ENCODE measurements around the gene MAU2. TPM values are rescaled to one million over a fixed set of nuclear protein-coding genes. Genes with fewer than 3 reads are reported as not detected.

The MAU2 gene
- polyA plus RNA-seq, 1 experiment, result 14.7 TPM

DNA sequence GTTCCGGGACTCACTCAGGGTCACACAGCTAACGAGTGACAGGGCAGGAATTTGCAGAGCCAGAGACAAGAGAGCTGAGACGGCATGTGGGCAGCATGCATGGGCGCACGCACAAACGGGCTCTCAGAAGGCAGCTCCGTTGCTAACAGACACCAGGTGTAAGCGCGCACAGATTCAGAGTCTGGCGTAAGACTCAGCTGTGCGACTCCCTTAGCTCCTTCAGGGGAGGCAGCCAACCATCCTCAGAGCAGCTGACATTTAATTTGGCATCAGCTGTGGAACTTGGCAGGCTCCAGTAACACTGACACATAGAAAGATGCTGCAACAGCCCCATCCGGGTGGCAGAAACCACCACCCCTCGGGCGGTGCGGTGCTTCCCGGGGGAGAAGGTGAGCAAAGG lies 40.1 kb upstream of the MAU2 start:
- Histone ChIP-seq H3K4me3 (ENCODE audit: low read depth, low read length) (no peak overlapping the region), H3K27me3 (ENCODE audit: control insufficient read depth, insufficient read depth, low read length) (no peaks in the 10 kb centered on the region), H3K9me3 (ENCODE audit: control insufficient read depth, insufficient read depth, low read length) (no peaks in the 10 kb centered on the region; the same call in 1 of the 2 replicates), H3K27ac (ENCODE audit: low read depth, low read length) (no peak overlapping the region)
- POLR2A ChIA-PET, result no interaction called here
- CTCF ChIA-PET, result no interaction called here
- TF ChIP-seq, protein P1, sequence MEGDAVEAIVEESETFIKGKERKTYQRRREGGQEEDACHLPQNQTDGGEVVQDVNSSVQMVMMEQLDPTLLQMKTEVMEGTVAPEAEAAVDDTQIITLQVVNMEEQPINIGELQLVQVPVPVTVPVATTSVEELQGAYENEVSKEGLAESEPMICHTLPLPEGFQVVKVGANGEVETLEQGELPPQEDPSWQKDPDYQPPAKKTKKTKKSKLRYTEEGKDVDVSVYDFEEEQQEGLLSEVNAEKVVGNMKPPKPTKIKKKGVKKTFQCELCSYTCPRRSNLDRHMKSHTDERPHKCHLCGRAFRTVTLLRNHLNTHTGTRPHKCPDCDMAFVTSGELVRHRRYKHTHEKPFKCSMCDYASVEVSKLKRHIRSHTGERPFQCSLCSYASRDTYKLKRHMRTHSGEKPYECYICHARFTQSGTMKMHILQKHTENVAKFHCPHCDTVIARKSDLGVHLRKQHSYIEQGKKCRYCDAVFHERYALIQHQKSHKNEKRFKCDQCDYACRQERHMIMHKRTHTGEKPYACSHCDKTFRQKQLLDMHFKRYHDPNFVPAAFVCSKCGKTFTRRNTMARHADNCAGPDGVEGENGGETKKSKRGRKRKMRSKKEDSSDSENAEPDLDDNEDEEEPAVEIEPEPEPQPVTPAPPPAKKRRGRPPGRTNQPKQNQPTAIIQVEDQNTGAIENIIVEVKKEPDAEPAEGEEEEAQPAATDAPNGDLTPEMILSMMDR (IDR thresholded peaks at IDR 0.05; ENCODE audit: low read depth, low read length), result no peak
- no peak for DNase-seq (ENCODE audit: low read depth, low spot score)

DNA sequence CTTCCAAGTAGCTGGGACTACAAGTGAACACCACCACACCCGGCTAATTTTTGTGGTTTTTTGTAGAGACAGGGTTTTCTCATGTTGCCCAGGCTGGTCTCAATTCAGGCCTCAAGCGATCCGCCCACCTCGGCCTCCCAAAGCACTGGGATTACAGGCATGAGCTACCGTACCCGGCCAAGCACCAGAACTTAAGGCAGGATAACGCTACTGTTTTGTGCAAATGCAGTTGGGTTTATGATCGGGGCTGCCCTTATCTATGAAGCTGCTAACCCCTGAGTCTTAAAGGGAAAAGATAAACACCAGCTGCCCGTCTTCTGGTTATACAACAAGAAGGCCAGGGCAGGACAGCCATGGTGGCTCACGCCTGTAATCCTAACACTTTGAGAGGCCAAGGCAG lies 34.9 kb upstream of the MAU2 start:
- TF ChIP-seq, protein P1 (IDR thresholded peaks at IDR 0.05; ENCODE audit: low read depth, low read length), result no peak
- H3K27ac ChIP-seq (ENCODE audit: low read depth, low read length), result no peak overlapping the region
- H3K27me3 ChIP-seq (ENCODE audit: control insufficient read depth, insufficient read depth, low read length), result no peaks in the 10 kb centered on the region
- POLR2A ChIA-PET, result no interaction called here
- CTCF ChIA-PET, result no interaction called here
- no peaks in the 10 kb centered on the region for H3K9me3 ChIP-seq (ENCODE audit: control insufficient read depth, insufficient read depth, low read length)
- H3K4me3 ChIP-seq (ENCODE audit: low read depth, low read length), result no peak overlapping the region
- DNase-seq (ENCODE audit: low read depth, low spot score), result no peak

DNA sequence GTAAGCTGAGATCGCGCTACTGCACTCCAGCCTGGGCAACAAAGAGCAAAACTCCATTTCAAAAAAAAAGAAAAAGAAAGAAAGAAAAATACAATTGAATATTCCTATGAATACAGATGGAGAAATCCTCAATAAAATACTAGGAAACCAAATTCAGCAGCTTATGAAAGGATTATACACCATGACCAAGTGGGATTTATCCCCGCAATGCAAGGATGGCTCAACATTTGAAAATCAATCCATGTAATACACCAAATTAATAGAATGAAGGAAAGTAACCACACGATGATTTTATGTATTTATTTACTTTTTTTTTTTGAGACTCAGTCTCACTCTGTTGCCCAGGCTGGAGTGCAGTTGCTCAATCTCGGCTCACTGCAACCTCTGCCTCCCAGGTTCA lies 28.0 kb upstream of the MAU2 start:
- H3K27me3 ChIP-seq (ENCODE audit: control insufficient read depth, insufficient read depth, low read length), result no peaks in the 10 kb centered on the region
- H3K27ac ChIP-seq (ENCODE audit: low read depth, low read length), result no peak overlapping the region
- H3K9me3 ChIP-seq (ENCODE audit: control insufficient read depth, insufficient read depth, low read length), result peaks cover 7% of the 10 kb centered on the region; the same call in 1 of the 2 replicates
- ChIA-PET POLR2A (interaction anchor here (0.7 kb wide), 1 partner anchor 17 kb away, joined by 3 read pairs; no protein-coding TSS in a partner anchor), CTCF (no interaction called here)
- no peak overlapping the region for H3K4me3 ChIP-seq (ENCODE audit: low read depth, low read length)
- TF ChIP-seq, protein P1 (IDR thresholded peaks at IDR 0.05; ENCODE audit: low read depth, low read length), result no peak
- no peak for DNase-seq (ENCODE audit: low read depth, low spot score)

DNA sequence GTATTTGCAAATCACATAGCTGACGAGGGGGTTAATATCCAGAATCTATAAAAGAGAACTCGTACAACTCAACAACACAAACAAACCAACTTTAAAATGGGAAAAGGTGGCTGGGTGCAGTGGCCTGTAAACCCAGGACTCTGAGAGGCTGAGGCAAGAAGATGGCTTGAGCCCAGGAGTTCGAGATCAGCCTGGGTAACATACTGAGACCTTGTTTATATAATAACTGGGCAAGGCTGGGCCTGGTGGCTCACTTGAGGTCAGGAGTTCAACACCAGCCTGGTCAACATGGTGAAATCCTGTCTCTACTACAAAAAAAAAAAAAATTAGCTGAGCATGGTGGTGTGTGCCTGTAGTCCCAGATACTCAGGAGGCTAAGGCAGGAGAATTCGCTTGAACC lies 25.7 kb upstream of the MAU2 start:
- Histone ChIP-seq H3K4me3 (ENCODE audit: low read depth, low read length) (no peak overlapping the region), H3K27me3 (ENCODE audit: control insufficient read depth, insufficient read depth, low read length) (no peaks in the 10 kb centered on the region), H3K27ac (ENCODE audit: low read depth, low read length) (no peak overlapping the region), H3K9me3 (ENCODE audit: control insufficient read depth, insufficient read depth, low read length) (peaks cover 7% of the 10 kb centered on the region; the same call in 1 of the 2 replicates)
- ChIA-PET CTCF (no interaction called here), POLR2A (no interaction called here)
- no peak for DNase-seq (ENCODE audit: low read depth, low spot score)
- TF ChIP-seq, protein P1 (IDR thresholded peaks at IDR 0.05; ENCODE audit: low read depth, low read length), result no peak

DNA sequence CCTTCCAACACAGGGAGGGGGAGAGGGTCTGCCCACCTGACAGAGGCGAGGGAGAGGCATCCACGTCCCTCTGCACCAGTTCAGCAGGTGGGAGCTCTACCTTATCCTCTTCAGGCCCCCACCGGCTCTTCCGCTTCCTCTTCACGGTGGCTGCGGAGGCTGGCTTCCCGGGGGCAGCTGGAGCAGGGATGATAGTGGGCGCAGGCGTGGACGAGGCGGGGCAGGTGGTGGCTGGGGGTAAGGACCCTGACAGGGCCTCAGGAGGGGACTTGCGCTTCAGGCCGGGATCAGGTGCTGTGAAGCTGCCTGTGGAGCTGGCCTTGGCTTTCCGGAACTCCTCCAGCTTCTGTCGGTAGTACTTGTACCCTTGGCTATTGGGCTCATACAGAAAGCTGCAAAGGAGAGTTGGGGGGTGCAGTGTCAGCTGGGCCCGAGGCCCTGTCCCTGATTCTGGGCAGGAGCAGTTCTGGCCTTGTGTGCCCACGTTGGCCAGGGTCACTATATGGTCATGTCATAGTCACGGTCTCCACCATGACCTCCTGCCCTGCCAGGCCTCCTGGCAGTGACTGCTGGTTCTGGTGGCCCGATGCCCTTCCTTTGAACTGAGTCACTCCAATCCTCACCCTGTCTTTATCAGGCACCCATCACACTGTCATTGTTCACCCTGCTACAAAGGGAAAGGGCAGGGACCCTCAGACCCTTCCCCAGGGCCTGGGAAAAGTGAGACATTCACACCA lies 23.5 kb upstream of the MAU2 start:
- H3K27ac ChIP-seq (ENCODE audit: low read depth, low read length), result no peak overlapping the region
- no peak overlapping the region for H3K4me3 ChIP-seq (ENCODE audit: low read depth, low read length)
- POLR2A ChIA-PET, result no interaction called here
- TF ChIP-seq, protein P1 (IDR thresholded peaks at IDR 0.05; ENCODE audit: low read depth, low read length), result no peak
- DNase-seq (ENCODE audit: low read depth, low spot score), result no peak
- H3K27me3 ChIP-seq (ENCODE audit: control insufficient read depth, insufficient read depth, low read length), result no peaks in the 10 kb centered on the region
- peaks cover 7% of the 10 kb centered on the region; the same call in 1 of the 2 replicates for H3K9me3 ChIP-seq (ENCODE audit: control insufficient read depth, insufficient read depth, low read length)
- CTCF ChIA-PET, result no interaction called here

Data from AG04450 (cell line).